H1 (cell line): ENCODE measurements around the gene OR2T5. TPM values are rescaled to one million over a fixed set of nuclear protein-coding genes. Genes with fewer than 3 reads are reported as not detected.

Experiments used
- CTCF ChIA-PET: fragments of 300-600 bp; sonication (Branson Sonifier 250); formaldehyde crosslinking; loops from one replicate; lab custom pipeline; 2021; ENCODE audit not compliant: partially characterized antibody; lab: Charles Lee
- POLR2A ChIA-PET: fragments of 300-600 bp; sonication (Branson Sonifier 250); formaldehyde crosslinking; loops from one replicate; lab custom pipeline; 2021; ENCODE audit warnings: inconsistent platforms; ENCODE audit not compliant: partially characterized antibody; lab: Charles Lee
- DNase-seq, 2 experiments: peaks; one replicate each; pipeline versions ENCODE4 v3.0.0 to v3.0.0-alpha.2; 2010 to 2022; ENCODE audit warnings: low spot score in 2 of 2, low read depth in 1 of 2, mixed read lengths in 1 of 2
- FAIRE-seq: peaks from 2 replicates; lab custom pipeline; 2011; peaks lifted over from hg19 to GRCh38; lab: Jason Lieb, UNC
- H2AFZ ChIP-seq: 2 replicates; pipeline ENCODE4 v1.8.1; 2012; ENCODE audit warnings: low read length, inconsistent platforms
- H2AK5ac ChIP-seq: 2 replicates; pipeline ENCODE4 v1.6.1; 2013; ENCODE audit warnings: low read depth, low read length
- H2BK120ac ChIP-seq: replicated peaks from 2 replicates; pipeline ENCODE3; 2013; ENCODE audit warnings: low read depth, low read length, inconsistent platforms
- H2BK12ac ChIP-seq: 2 replicates; pipeline ENCODE4 v1.6.1; 2013; ENCODE audit warnings: low read depth, low read length
- H2BK15ac ChIP-seq: 2 replicates; pipeline ENCODE4 v1.6.1; 2013; ENCODE audit warnings: low read length
- H2BK20ac ChIP-seq: 2 replicates; pipeline ENCODE4 v1.6.1; 2013; ENCODE audit warnings: low read length
- H2BK5ac ChIP-seq: 2 replicates; pipeline ENCODE4 v1.6.1; 2013; ENCODE audit warnings: low read depth, low read length
- H3K14ac ChIP-seq: 2 replicates; pipeline ENCODE4 v1.6.1; 2013; ENCODE audit warnings: inconsistent platforms; ENCODE audit not compliant: insufficient read length
- H3K18ac ChIP-seq: 2 replicates; pipeline ENCODE4 v1.6.1; 2013; ENCODE audit warnings: low read length; ENCODE audit errors: extremely low read depth
- H3K23ac ChIP-seq: 2 replicates; pipeline ENCODE4 v1.6.1; 2013; ENCODE audit warnings: inconsistent platforms; ENCODE audit not compliant: insufficient read length
- H3K23me2 ChIP-seq: 2 replicates; pipeline ENCODE4 v1.6.1; 2013; ENCODE audit warnings: low read depth, low read length
- H3K27ac ChIP-seq: 2 replicates; pipeline ENCODE4 v1.6.1; 2011; ENCODE audit warnings: low read depth, low read length, inconsistent platforms
- H3K27me3 ChIP-seq, 4 experiments: replicated peaks in 1 of 4; 1 replicate in 1 of 4; 2 replicates in 3 of 4; pipeline versions ENCODE4 v1.6.1 to v1.8.1; 2011 to 2013; ENCODE audit warnings: low read length in 3 of 4, mild to moderate bottlenecking in 3 of 4, inconsistent platforms in 2 of 4, mixed read lengths in 2 of 4, moderate library complexity in 1 of 4; ENCODE audit not compliant: control insufficient read depth in 3 of 4, insufficient read depth in 3 of 4; ENCODE audit errors: extremely low read depth in 1 of 4
- H3K36me3 ChIP-seq, 4 experiments: 2 replicates each; pipeline versions ENCODE4 v1.6.1 to v1.8.1; 2011 to 2013; ENCODE audit warnings: mild to moderate bottlenecking in 4 of 4, low read length in 3 of 4, moderate library complexity in 2 of 4, control low read depth in 1 of 4, inconsistent platforms in 1 of 4; ENCODE audit not compliant: insufficient read depth in 4 of 4, control insufficient read depth in 2 of 4
- H3K4ac ChIP-seq: replicated peaks from 2 replicates; pipeline ENCODE3; 2013; ENCODE audit warnings: low read length, low read depth, mixed read lengths, inconsistent platforms; ENCODE audit not compliant: insufficient read length
- H3K4me1 ChIP-seq, 4 experiments: replicated peaks in 1 of 4; 1 replicate in 1 of 4; 2 replicates in 3 of 4; pipeline versions ENCODE4 v1.6.1 to v1.8.1; 2011 to 2013; ENCODE audit warnings: low read length in 3 of 4, inconsistent platforms in 2 of 4, mixed read lengths in 1 of 4; ENCODE audit not compliant: insufficient read depth in 4 of 4, control insufficient read depth in 3 of 4
- H3K4me2 ChIP-seq, 2 experiments: 2 replicates each; pipeline versions ENCODE4 v1.6.1 to v1.8.1; 2011 to 2013; ENCODE audit warnings: low read depth in 2 of 2, low read length in 2 of 2, control low read depth in 1 of 2, inconsistent platforms in 1 of 2, mild to moderate bottlenecking in 1 of 2; ENCODE audit not compliant: insufficient read depth in 1 of 2
- H3K4me3 ChIP-seq, 4 experiments: fragments of 200-600, 300-600 bp in 1 of 4; sonication (generic), shearing (Covaris generic), sonication (Bioruptor Twin) in 1 of 4; 2 replicates each; pipeline versions ENCODE4 v1.5.1 to v1.8.1; 2011 to 2016; ENCODE audit warnings: low read length in 4 of 4, low read depth in 3 of 4, control low read depth in 2 of 4, inconsistent platforms in 2 of 4, mild to moderate bottlenecking in 2 of 4, mixed read lengths in 1 of 4, moderate library complexity in 1 of 4; ENCODE audit not compliant: insufficient read depth in 2 of 4; ENCODE audit errors: extremely low read depth in 1 of 4
- H3K56ac ChIP-seq: replicated peaks from 2 replicates; pipeline ENCODE3; 2013; ENCODE audit warnings: low read depth, mild to moderate bottlenecking, mixed read lengths, low read length, inconsistent platforms; ENCODE audit not compliant: insufficient read length
- H3K79me1 ChIP-seq: 2 replicates; pipeline ENCODE4 v1.6.1; 2013; ENCODE audit warnings: low read depth, low read length, control low read depth
- H3K79me2 ChIP-seq, 2 experiments: 2 replicates each; pipeline versions ENCODE4 v1.6.1 to v1.8.1; 2012 to 2013; ENCODE audit warnings: low read length in 2 of 2, mild to moderate bottlenecking in 2 of 2, inconsistent platforms in 1 of 2; ENCODE audit not compliant: insufficient read depth in 2 of 2, control insufficient read depth in 1 of 2
- H3K9ac ChIP-seq, 4 experiments: replicated peaks in 1 of 4; 1 replicate in 1 of 4; 2 replicates in 3 of 4; pipeline versions ENCODE4 v1.6.1 to v1.8.1; 2011 to 2013; ENCODE audit warnings: low read depth in 3 of 4, low read length in 3 of 4, control low read depth in 2 of 4, mild to moderate bottlenecking in 2 of 4, moderate library complexity in 2 of 4, inconsistent platforms in 1 of 4; ENCODE audit errors: extremely low read depth in 1 of 4
- H3K9me3 ChIP-seq, 2 experiments: 2 replicates each; pipeline versions ENCODE4 v1.6.1 to v1.8.1; 2012 to 2013; ENCODE audit warnings: mild to moderate bottlenecking in 2 of 2, moderate library complexity in 2 of 2, control low read depth in 1 of 2, inconsistent platforms in 1 of 2, low read depth in 1 of 2, low read length in 1 of 2, mixed read lengths in 1 of 2; ENCODE audit not compliant: insufficient read depth in 2 of 2
- H4K20me1 ChIP-seq, 2 experiments: replicated peaks in 1 of 2; 2 replicates each; pipeline versions ENCODE3 to v1.8.1; 2011 to 2013; ENCODE audit warnings: inconsistent platforms in 2 of 2, low read length in 2 of 2, mild to moderate bottlenecking in 1 of 2; ENCODE audit not compliant: insufficient read depth in 2 of 2, control insufficient read depth in 1 of 2
- H4K5ac ChIP-seq: 2 replicates; pipeline ENCODE4 v1.6.1; 2013; ENCODE audit warnings: low read length, low read depth, mixed read lengths, inconsistent platforms; ENCODE audit not compliant: insufficient read length
- H4K8ac ChIP-seq: 2 replicates; pipeline ENCODE4 v1.8.0; 2013; ENCODE audit warnings: mild to moderate bottlenecking, moderate library complexity, low read length, inconsistent platforms; ENCODE audit not compliant: insufficient read depth; ENCODE audit errors: extremely low read depth
- H4K91ac ChIP-seq: replicated peaks from 2 replicates; pipeline ENCODE3; 2013; ENCODE audit warnings: low read length, mixed read lengths, inconsistent platforms; ENCODE audit not compliant: insufficient read length
- CTCF ChIP-seq, 3 experiments: IDR thresholded peaks; 1 replicate in 2 of 3; 2 replicates in 1 of 3; pipeline versions ENCODE4 v1.5.1 to v1.6.1; 2011; ENCODE audit warnings: low read length in 3 of 3, mild to moderate bottlenecking in 3 of 3, inconsistent platforms in 2 of 3, low read depth in 1 of 3, moderate library complexity in 1 of 3; ENCODE audit not compliant: insufficient read depth in 1 of 3; ENCODE audit errors: control extremely low read depth in 1 of 3
- EGR1 ChIP-seq: IDR thresholded peaks from 2 replicates; pipeline ENCODE4 v1.6.1; 2011; ENCODE audit warnings: low read depth, low read length, borderline replicate concordance
- EP300 ChIP-seq, 2 experiments: IDR thresholded peaks; 1 replicate in 1 of 2; 2 replicates in 1 of 2; pipeline ENCODE4 v1.6.1; 2011 to 2012; ENCODE audit warnings: low read depth in 2 of 2, low read length in 2 of 2, mild to moderate bottlenecking in 2 of 2, borderline replicate concordance in 1 of 2, inconsistent platforms in 1 of 2, moderate library complexity in 1 of 2
- HDAC2 ChIP-seq, 2 experiments: fragments of 300-600 bp in 1 of 2; sonication (generic) in 1 of 2; IDR thresholded peaks; 2 replicates each; pipeline ENCODE4 v1.6.1; 2011 to 2012; ENCODE audit warnings: low read depth in 2 of 2, low read length in 2 of 2, mild to moderate bottlenecking in 2 of 2, moderate library complexity in 2 of 2, borderline replicate concordance in 1 of 2, inconsistent platforms in 1 of 2
- POLR2A ChIP-seq, 2 experiments: IDR thresholded peaks; 1 replicate in 1 of 2; 2 replicates in 1 of 2; pipeline ENCODE4 v1.6.1; 2011; ENCODE audit warnings: low read depth in 2 of 2, low read length in 2 of 2, mild to moderate bottlenecking in 2 of 2; ENCODE audit errors: control extremely low read depth in 1 of 2
- RFX5 ChIP-seq: IDR thresholded peaks from 2 replicates; pipeline ENCODE4 v1.6.1; 2011; ENCODE audit warnings: low read depth, low read length, improper control_type of control experiment, borderline replicate concordance
- SRF ChIP-seq: IDR thresholded peaks from 2 replicates; pipeline ENCODE4 v1.6.1; 2011; ENCODE audit warnings: mild to moderate bottlenecking, low read depth, low read length, moderate library complexity
- WGBS, 2 experiments: shearing (Covaris generic) in 1 of 2; methylation state at CpG; one replicate each; pipeline versions ENCODE4 v1.1.6 to v1.1.7; 2013 to 2015; ENCODE audit warnings: low lambda C conversion rate in 2 of 2, mixed read lengths in 2 of 2, inconsistent platforms in 1 of 2, low coverage in 1 of 2, missing lambda C conversion rate in 1 of 2; ENCODE audit not compliant: insufficient replicate concordance in 2 of 2, insufficient coverage in 1 of 2, insufficient read length in 1 of 2; ENCODE audit errors: extremely low coverage in 1 of 2, missing lambda C conversion rate in 1 of 2; 5-methylcytosine and 5-hydroxymethylcytosine counted together
- polyA plus RNA-seq, 7 experiments: library from polyadenylated mRNA; depleted of rRNA in 3 of 7; stranded (reverse) in 5 of 7; unstranded in 2 of 7; fragments of >200 nt in 5 of 7; fragments of 200-250 nt in 2 of 7; gene quantifications; 1 replicate in 5 of 7; 2 replicates in 1 of 7; 4 replicates in 1 of 7; pipeline versions ENCODE4 v1.2.1 to v1.2.3, GENCODE V29; 2011 to 2013; ENCODE audit warnings: missing spikeins in 2 of 7, mixed read lengths in 2 of 7
- total RNA-seq: library from RNA; stranded (reverse); fragmentation: NEBNext Ultra II Directional; extraction: Animal tissue kit (Norgen Biotek cat#: 25700); gene quantifications from 2 replicates; pipeline ENCODE4 v1.2.1, GENCODE V29; 2021

OR2T5 gene
- total and polyA plus RNA-seq, 2 of the 8 experiments (the other 6 are each of a cell fraction or from before 2014, with no cell fraction given), result not detected

GRCh38 chr1:248521856-248522255 is 33.5 kb downstream of the OR2T5 start:
- TF ChIP-seq SRF, result no peak
- no peak for TF ChIP-seq RFX5
- TF ChIP-seq EP300 (IDR thresholded peaks at IDR 0.05; ENCODE audit: borderline replicate concordance in 1 of 2, low read depth in 2 of 2, low read length in 2 of 2), result no peak
- no peak for TF ChIP-seq EGR1
- TF ChIP-seq CTCF (IDR thresholded peaks at IDR 0.05; ENCODE audit: control extremely low read depth in 1 of 3, insufficient read depth in 1 of 3, low read depth in 1 of 3, low read length in 3 of 3), result no peak
- TF ChIP-seq HDAC2 (IDR thresholded peaks at IDR 0.05; ENCODE audit: borderline replicate concordance in 1 of 2, low read depth in 2 of 2, low read length in 2 of 2), result no peak
- TF ChIP-seq POLR2A (IDR thresholded peaks at IDR 0.05; ENCODE audit: control extremely low read depth in 1 of 2, low read depth in 2 of 2, low read length in 2 of 2), result no peak

More at GRCh38 chr1:248521856-248522255, 33.5 kb downstream of the OR2T5 start:
- H4K20me1 ChIP-seq, result no peaks in the 10 kb centered on the region
- H3K27me3 ChIP-seq, result no peaks in the 10 kb centered on the region
- H4K8ac ChIP-seq, result no peak overlapping the region
- no peak overlapping the region for H3K23ac ChIP-seq
- H3K9ac ChIP-seq, result no peak overlapping the region
- DNase-seq, result no peak
- H2BK15ac ChIP-seq, result no peak overlapping the region
- H2BK12ac ChIP-seq, result no peak overlapping the region
- WGBS, 2 experiments, result 71% methylated on average over 12 of the region's 12 CpGs; no CpG with 5 or more reads in 1 of the 2 experiments
- H2BK5ac ChIP-seq, result no peak overlapping the region
- no peak overlapping the region for H2BK20ac ChIP-seq
- H3K79me2 ChIP-seq, result no peaks in the 10 kb centered on the region
- peaks cover 39 to 51% of the 10 kb centered on the region in 2 experiments for H3K9me3 ChIP-seq
- no peak overlapping the region for H2BK120ac ChIP-seq
- no peaks in the 10 kb centered on the region for H3K4me1 ChIP-seq
- H3K36me3 ChIP-seq, result no peaks in the 10 kb centered on the region
- no peak overlapping the region for H3K27ac ChIP-seq
- ChIA-PET POLR2A (no interaction called here), CTCF (interaction anchor here (0.6 kb wide), 1 partner anchor 1519 kb away, joined by 3 read pairs; no protein-coding TSS in a partner anchor)
- no peak overlapping the region for H3K4ac ChIP-seq
- H3K14ac ChIP-seq, result no peak overlapping the region
- no peak for FAIRE-seq
- no peak overlapping the region for H3K18ac ChIP-seq
- H3K23me2 ChIP-seq, result no peaks in the 10 kb centered on the region
- no peak overlapping the region for H3K56ac ChIP-seq
- no peaks in the 10 kb centered on the region for H3K79me1 ChIP-seq
- H4K91ac ChIP-seq, result no peak overlapping the region
- H2AFZ ChIP-seq, result no peak overlapping the region
- no peak overlapping the region for H2AK5ac ChIP-seq
- H3K4me2 ChIP-seq, result no peak overlapping the region
- H3K4me3 ChIP-seq, result no peak overlapping the region
- no peak overlapping the region for H4K5ac ChIP-seq
